ENCODE data around the gene SEC24B.
A peak's percentile ranks its signal among the peaks of the same experiment; 100 is the strongest.
"Not testable (repeated sequence)": the region's sequence is repeated elsewhere in the genome, so short reads cannot be mapped to it uniquely, and the experiment has no call there.

SEC24B gene

DNA sequence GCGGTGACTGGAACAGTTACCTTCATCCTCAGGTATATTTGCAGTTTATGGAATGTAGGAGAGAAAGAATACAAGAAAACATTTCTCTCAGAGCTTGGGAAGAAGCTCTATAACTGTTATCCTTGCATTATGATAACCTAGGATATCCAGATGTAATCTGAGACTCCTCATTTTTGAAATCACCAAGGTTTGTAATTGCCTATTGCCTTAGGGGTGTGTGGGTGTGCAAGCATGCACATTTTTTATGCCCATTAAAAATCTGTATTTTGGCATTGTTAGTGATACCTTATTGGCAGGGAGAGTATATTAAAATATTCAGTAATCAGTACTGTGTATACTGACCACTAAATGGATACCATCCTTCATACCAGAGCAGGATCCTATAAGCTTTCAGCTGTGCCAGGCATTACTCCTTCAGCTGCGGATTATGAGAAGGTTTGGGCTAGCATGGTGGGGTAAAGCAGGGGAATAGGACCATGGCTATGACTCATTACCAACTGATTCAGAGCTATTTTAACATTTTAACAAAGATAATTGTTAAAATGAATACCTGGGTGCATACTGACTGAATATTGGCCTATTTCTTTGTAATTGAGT, 8.3 kb downstream of the SEC24B start:
- CTCF ChIA-PET, result interaction anchor here (1.1 kb wide), 1 partner anchor 216 kb away, joined by 3 read pairs; no protein-coding TSS in a partner anchor
- H3K27ac Mint-ChIP-seq, result no peak overlapping the region

DNA sequence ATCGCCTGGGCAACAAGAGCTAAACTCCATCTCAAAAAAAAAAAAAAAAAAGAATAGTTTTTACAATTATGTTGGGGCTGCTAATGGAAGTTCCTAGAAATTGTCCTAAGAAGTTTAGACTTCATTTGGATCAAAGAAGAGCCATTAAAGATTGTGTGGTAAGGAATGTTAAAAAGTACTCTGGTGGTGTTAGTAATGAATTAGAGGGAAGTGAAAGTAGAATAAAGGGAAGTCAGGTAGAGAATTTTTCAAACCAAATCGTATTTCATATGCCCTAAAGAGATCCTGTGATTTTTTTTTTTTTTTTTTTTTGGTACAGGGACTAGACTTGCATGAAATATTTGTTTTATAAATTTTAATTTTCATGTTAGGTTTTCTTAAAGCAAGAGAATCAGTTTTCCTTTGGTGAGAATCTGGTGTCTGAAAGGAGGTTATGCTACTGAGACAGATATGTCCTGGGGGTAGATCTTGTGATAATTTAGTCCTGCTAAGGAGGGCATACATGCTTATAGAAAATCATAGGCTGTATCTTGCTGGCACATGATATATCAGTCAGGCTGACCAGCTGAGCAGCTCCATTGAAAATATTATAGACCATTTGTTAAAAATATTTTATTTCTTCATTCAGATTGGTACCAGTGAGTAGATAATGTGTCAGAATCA, 10.7 kb downstream of the SEC24B start:
- no peak overlapping the region for H3K27ac Mint-ChIP-seq
- no peak for DNase-seq
- H3K9me3 Mint-ChIP-seq, result no peaks in the 10 kb centered on the region
- no peak overlapping the region for H3K4me3 Mint-ChIP-seq
- H3K4me1 Mint-ChIP-seq, result peaks cover 35% of the 10 kb centered on the region
- no peaks in the 10 kb centered on the region for H3K27me3 Mint-ChIP-seq
- peaks cover 22% of the 10 kb centered on the region for H3K36me3 Mint-ChIP-seq
- CTCF ChIA-PET, result interaction anchor here (0.6 to 1.1 kb wide), 2 partner anchors 10 to 12 kb away, joined by 3 to 4 read pairs; no protein-coding TSS in a partner anchor

More for the DNA sequence above, 8.3 kb downstream of the SEC24B start:
- DNase-seq, result no peak
- Mint-ChIP-seq H3K27me3 (no peaks in the 10 kb centered on the region), H3K9me3 (no peaks in the 10 kb centered on the region), H3K4me3 (no peak overlapping the region), H3K36me3 (peaks cover 18% of the 10 kb centered on the region), H3K4me1 (peaks cover 43% of the 10 kb centered on the region)

DNA sequence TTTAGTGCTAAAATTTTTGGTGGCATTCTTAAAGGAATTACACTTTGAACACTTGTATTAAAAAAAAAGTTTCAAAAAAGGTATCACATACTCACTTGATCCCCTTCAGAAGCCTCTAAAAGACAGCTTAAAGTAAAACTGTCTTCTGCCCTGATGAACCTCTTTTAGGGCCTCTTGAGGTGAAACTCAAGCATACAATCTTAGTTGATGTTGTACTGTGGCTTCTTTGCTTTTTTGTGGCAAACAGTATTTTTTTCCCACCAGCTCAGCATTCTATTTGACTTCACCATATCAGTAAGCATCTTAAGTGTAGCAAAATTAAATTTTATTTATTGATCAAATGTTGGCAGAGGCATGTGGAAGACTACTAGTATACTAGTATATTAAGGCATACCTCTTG, 13.7 kb downstream of the SEC24B start:
- H3K27me3 Mint-ChIP-seq, result no peaks in the 10 kb centered on the region
- H3K4me1 Mint-ChIP-seq, result peaks cover 29% of the 10 kb centered on the region
- CTCF ChIA-PET, result interaction anchor here (1.3 kb wide), 1 partner anchor 14 kb away, joined by 3 read pairs; the partner anchor contains the start of gene SEC24B
- no peak overlapping the region for H3K4me3 Mint-ChIP-seq
- H3K36me3 Mint-ChIP-seq, result peaks cover 41% of the 10 kb centered on the region
- no peak for DNase-seq
- no peak overlapping the region for H3K27ac Mint-ChIP-seq
- no peaks in the 10 kb centered on the region for H3K9me3 Mint-ChIP-seq

DNA sequence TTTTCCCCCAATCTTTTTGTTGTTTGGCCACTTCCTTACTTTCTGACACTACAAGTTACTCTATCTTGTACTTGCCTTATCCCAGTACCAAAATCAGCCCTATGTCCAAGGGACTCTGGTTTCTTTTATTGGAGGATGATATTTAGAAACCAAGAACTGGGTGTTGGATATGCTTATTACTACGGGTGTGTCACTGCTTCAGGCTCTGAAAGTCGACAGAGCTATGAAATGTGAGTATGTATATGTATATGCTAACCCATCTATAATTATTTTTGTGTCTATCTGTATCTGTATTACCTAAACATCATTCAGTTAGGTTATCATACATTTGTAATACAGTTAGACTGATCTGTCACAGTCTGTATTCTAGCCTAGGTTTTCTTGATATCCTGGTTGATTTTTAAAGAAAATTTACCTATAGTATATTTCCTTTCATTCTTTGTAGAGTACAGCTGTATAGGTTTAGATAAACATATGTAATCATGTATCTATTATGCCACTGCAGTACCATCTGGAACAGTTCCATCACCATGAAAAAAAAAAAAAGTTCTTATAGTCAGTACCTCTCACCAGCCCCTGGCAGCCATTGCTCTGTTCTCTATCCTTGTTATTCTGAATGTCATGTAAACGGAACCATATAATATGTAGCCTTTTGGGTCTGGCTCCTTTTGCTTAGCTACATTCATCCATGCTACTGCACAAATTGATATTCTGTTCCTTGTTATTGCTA, 18.1 kb downstream of the SEC24B start:
- no peaks in the 10 kb centered on the region for H3K9me3 Mint-ChIP-seq
- CTCF ChIA-PET, result interaction anchor here (0.8 kb wide), 1 partner anchor 13 kb away, joined by 3 read pairs; no protein-coding TSS in a partner anchor
- H3K27ac Mint-ChIP-seq, result no peak overlapping the region
- DNase-seq, result no peak
- H3K27me3 Mint-ChIP-seq, result no peaks in the 10 kb centered on the region
- peaks cover 14% of the 10 kb centered on the region for H3K4me1 Mint-ChIP-seq
- no peak overlapping the region for H3K4me3 Mint-ChIP-seq
- peaks cover 47% of the 10 kb centered on the region for H3K36me3 Mint-ChIP-seq

DNA sequence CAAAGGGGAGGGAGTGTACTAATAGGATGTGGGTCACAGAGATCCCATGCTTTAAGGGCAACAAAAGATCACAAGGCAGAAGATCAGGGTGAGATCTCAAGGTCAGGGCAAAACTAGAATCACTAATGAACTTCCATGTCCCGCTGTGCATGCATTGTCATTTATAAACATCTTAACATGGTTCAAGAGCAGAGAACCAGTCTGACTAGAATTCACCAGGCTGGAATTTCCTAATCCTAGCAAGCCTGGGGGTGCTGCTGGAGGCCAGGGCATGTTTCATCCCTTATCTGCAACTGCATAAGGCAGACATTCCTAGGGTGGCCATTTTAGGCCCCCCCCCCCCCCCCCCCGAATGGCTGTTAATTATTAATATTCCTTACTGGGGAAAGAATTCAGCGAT, 19.5 kb downstream of the SEC24B start:
- H3K4me1 Mint-ChIP-seq, H3K27me3 Mint-ChIP-seq, H3K27ac Mint-ChIP-seq, DNase-seq, H3K4me3 Mint-ChIP-seq, CTCF ChIA-PET, H3K9me3 Mint-ChIP-seq: not testable (repeated sequence)
- H3K36me3 Mint-ChIP-seq, result peaks cover 50% of the 10 kb centered on the region

DNA sequence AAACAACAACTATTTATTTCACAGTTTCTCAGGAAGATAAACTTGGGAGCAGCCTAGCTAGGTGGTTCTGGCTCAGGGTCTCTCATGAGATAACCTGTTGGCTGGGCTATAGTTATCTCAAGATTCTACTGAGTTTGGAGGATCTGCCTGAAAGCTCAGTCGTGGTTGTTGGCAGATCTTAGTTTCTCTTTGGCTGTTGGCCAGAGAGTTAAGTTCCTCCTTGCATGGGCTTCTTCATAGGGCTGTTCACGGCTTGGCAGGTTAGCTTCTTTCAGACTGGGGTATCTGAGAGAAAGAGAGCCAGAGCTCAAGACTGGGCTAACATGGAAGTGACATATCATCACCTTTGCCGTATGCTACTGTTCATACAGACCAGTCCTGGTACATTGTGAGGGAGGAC, 28.7 kb downstream of the SEC24B start:
- Mint-ChIP-seq H3K4me3 (no peak overlapping the region), H3K4me1 (peaks cover 3% of the 10 kb centered on the region), H3K36me3 (peaks cover 37% of the 10 kb centered on the region), H3K27me3 (no peaks in the 10 kb centered on the region), H3K27ac (no peak overlapping the region), H3K9me3 (no peaks in the 10 kb centered on the region)
- DNase-seq, result no peak
- CTCF ChIA-PET, result no interaction called here

DNA sequence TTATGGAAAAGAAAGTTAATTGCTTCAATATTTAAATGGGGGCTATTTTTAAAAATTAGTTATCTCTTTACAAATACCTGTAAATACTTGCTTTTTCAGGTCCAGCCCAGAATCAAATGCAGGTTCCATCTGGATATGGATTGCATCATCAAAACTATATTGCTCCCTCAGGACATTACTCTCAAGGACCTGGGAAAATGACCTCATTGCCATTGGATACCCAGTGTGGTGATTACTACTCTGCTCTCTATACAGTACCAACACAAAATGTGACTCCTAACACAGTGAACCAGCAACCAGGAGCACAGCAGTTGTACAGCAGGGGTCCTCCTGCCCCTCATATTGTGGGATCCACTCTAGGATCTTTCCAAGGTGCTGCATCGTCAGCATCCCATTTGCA, 29.2 kb downstream of the SEC24B start:
- no peaks in the 10 kb centered on the region for H3K9me3 Mint-ChIP-seq
- DNase-seq, result no peak
- no peak overlapping the region for H3K27ac Mint-ChIP-seq
- H3K4me1 Mint-ChIP-seq, result peaks cover 3% of the 10 kb centered on the region
- no peaks in the 10 kb centered on the region for H3K27me3 Mint-ChIP-seq
- H3K4me3 Mint-ChIP-seq, result no peak overlapping the region
- CTCF ChIA-PET, result no interaction called here
- H3K36me3 Mint-ChIP-seq, result peaks cover 35% of the 10 kb centered on the region

DNA sequence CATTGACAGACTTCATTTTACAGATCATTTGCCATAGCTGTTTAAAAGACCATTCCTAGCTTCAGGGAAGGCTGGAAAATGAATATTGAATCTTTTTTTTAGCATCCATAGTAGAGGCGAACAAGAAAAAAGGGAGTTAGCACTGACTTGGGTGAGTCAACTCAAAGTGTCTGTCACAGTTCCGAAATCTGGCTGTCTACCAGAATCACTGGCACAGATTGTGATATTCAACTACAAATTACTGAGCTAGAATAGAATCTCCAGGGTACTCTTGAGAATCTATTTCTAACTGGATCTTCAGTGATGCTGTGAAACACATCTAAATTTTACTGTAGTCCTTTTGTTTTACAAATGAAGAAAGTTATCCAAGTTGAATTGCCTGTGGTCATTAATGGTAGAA, 31.5 kb downstream of the SEC24B start:
- Mint-ChIP-seq H3K27me3 (no peaks in the 10 kb centered on the region), H3K4me3 (no peak overlapping the region), H3K36me3 (peaks cover 37% of the 10 kb centered on the region), H3K27ac (no peak overlapping the region), H3K9me3 (no peaks in the 10 kb centered on the region), H3K4me1 (peaks cover 3% of the 10 kb centered on the region)
- CTCF ChIA-PET, result interaction anchor here (0.8 kb wide), 1 partner anchor 14 kb away, joined by 3 read pairs; no protein-coding TSS in a partner anchor
- DNase-seq, result no peak

DNA sequence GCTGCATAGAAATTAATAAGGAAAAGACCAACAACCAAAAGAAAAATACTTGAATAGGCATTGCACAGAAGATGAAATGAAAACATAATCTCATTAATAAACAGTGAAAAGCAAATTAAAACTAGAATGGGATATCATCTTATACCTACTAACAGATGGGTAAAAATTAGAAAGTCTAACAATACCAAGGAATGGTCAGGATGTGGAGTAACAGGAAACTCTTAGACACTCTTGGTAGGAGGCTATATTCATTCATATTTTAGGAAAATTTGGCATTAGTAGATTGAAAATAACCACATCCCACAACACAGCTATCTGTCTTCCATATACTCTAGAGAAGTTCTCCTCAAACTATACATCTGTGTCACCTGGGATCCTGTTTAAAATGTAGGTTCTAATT, 36.3 kb downstream of the SEC24B start:
- H3K4me3 Mint-ChIP-seq, result no peak overlapping the region
- no peaks in the 10 kb centered on the region for H3K27me3 Mint-ChIP-seq
- H3K4me1 Mint-ChIP-seq, result peaks cover 8% of the 10 kb centered on the region
- CTCF ChIA-PET, result no interaction called here
- H3K36me3 Mint-ChIP-seq, result peaks cover 36% of the 10 kb centered on the region
- H3K27ac Mint-ChIP-seq, result no peak overlapping the region
- DNase-seq, result no peak
- H3K9me3 Mint-ChIP-seq, result no peaks in the 10 kb centered on the region

DNA sequence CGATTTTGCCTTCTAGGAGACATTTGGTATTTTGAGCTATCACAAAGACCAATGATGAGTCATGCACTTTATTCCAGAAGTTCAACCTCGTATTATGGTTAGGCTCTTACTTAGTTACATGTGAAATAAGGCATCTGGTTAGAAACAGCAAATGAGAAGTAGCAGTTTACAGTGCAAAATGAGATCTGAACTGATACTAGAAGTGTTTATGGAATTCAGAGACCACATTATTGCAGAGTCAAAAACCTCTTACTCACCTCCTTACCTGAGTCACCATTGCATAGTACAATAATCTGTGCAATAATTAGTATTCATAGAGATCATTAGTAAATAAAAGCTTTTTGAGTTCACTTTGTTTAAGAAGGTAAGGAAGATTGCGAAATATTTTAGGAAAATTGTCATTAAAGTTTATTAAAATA, 38.7 kb downstream of the SEC24B start:
- no peak overlapping the region for H3K4me3 Mint-ChIP-seq
- H3K9me3 Mint-ChIP-seq, result no peaks in the 10 kb centered on the region
- H3K27ac Mint-ChIP-seq, result peak overlapping the region; percentile 10
- no peak for DNase-seq
- no peaks in the 10 kb centered on the region for H3K27me3 Mint-ChIP-seq
- CTCF ChIA-PET, result no interaction called here
- peaks cover 36% of the 10 kb centered on the region for H3K36me3 Mint-ChIP-seq
- peaks cover 7% of the 10 kb centered on the region for H3K4me1 Mint-ChIP-seq

DNA sequence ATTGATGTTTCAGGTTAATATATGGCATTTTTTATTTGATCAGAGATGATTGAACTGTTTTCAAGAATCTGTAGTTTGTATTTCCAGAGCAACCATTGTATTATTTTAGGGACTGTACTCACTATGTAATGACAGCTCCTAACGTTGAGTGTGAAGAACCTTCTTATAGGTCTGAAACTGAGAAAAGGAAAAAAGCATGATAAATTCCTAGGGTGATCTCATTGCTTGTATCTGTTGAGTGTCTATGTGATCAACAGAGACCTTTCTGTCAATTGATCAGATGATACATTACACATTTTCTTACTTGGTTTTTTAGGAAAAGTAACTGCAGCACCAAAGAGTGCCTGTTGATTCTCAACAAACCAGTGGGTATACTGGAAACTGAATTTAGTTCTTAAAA, 40.2 kb downstream of the SEC24B start:
- Mint-ChIP-seq H3K27me3 (no peaks in the 10 kb centered on the region), H3K9me3 (no peaks in the 10 kb centered on the region), H3K27ac (no peak overlapping the region), H3K4me1 (peaks cover 7% of the 10 kb centered on the region), H3K4me3 (no peak overlapping the region), H3K36me3 (peaks cover 32% of the 10 kb centered on the region)
- CTCF ChIA-PET, result no interaction called here
- no peak for DNase-seq

DNA sequence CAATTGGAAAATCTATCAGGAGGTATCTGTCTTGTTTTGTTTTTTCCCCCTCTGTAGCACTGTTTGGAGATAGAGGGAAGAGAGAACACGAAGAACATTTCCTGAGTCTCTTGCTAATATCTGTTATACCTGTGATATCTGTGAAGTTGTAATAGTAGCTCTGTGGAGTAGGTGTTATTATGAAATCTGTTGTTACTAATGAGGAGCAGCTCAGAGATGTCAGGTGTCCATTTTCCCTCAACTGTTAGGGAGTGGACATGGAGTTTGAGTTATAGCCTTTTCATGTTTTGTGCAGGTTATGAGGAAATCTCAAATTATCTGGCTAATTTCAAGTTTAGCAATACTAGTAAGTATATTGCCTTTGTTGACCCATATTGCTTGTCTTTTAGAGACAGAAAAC, 52.4 kb downstream of the SEC24B start:
- CTCF ChIA-PET, result no interaction called here
- no peak for DNase-seq
- H3K27ac Mint-ChIP-seq, result no peak overlapping the region
- no peaks in the 10 kb centered on the region for H3K4me1 Mint-ChIP-seq
- H3K36me3 Mint-ChIP-seq, result peaks cover 30% of the 10 kb centered on the region
- no peaks in the 10 kb centered on the region for H3K27me3 Mint-ChIP-seq
- H3K9me3 Mint-ChIP-seq, result no peaks in the 10 kb centered on the region
- no peak overlapping the region for H3K4me3 Mint-ChIP-seq

DNA sequence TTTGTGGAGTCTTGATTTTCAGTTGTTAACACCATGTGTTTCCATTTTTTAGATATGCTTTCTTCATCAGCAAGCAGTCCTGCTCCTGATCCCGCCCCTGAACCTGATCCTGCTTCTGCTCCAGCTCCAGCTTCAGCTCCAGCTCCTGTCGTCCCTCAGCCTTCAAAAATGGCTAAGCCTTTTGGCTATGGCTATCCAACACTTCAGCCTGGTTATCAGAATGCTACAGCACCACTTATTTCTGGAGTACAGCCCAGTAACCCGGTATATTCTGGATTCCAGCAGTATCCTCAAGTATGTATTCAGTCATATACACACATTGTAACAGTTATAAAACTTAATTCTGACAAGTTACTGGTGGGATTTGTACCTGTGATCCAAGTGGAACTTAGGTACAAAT, 60.9 kb downstream of the SEC24B start:
- Mint-ChIP-seq H3K4me1 (no peaks in the 10 kb centered on the region), H3K27me3 (no peaks in the 10 kb centered on the region), H3K36me3 (peaks cover 42% of the 10 kb centered on the region), H3K4me3 (no peak overlapping the region), H3K9me3 (no peaks in the 10 kb centered on the region), H3K27ac (no peak overlapping the region)
- DNase-seq, result no peak
- CTCF ChIA-PET, result no interaction called here

DNA sequence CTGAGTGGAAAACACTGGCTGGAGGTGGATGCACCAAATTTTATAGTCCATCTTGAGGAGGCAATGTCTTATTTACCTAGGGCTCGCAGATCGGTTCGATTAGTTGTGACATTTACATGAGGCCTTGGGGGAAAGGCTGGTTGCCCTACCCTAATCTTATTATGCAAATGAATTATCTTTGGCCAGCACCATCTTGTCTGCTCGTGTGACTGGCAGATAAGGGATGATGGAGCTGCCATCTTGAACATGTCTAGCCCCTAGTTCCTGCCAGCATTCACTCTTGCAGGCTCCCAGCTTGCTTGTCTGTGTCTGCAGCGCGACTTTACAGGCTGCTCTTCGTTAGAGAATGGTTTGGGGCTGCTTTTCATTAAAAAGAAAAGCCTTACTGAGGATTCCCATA, 61.9 kb downstream of the SEC24B start:
- no peaks in the 10 kb centered on the region for H3K9me3 Mint-ChIP-seq
- H3K27ac Mint-ChIP-seq, result no peak overlapping the region
- H3K4me3 Mint-ChIP-seq, result no peak overlapping the region
- no peak for DNase-seq
- CTCF ChIA-PET, result interaction anchor here (0.6 kb wide), 1 partner anchor 24 kb away, joined by 3 read pairs; no protein-coding TSS in a partner anchor
- peaks cover 45% of the 10 kb centered on the region for H3K36me3 Mint-ChIP-seq
- H3K4me1 Mint-ChIP-seq, result no peaks in the 10 kb centered on the region
- no peaks in the 10 kb centered on the region for H3K27me3 Mint-ChIP-seq

DNA sequence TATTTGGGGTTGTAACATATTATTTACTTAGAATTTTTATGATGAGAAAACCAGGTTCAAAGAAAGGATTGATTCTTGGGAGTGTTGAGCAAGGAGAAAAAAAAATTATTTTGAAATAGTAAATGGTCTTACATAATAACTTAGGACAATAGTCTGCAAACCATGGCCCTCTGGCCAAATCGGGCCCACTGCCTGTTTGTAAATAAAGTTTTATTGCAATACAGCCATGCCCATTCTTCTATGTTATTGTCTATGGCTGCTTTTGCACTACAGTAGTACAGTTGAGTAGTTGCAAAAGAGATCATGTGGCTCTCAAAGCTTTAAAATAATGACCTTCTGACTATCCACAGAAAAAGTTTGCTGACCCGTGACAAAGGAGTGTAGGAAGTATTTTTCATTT, 63.3 kb downstream of the SEC24B start:
- Mint-ChIP-seq H3K36me3 (peaks cover 47% of the 10 kb centered on the region), H3K27me3 (no peaks in the 10 kb centered on the region), H3K4me1 (no peaks in the 10 kb centered on the region), H3K27ac (no peak overlapping the region), H3K9me3 (no peaks in the 10 kb centered on the region), H3K4me3 (no peak overlapping the region)
- no peak for DNase-seq
- CTCF ChIA-PET, result no interaction called here

Measured in activated naive CD4-positive, alpha-beta T cell treated with anti-CD3 and anti-CD28 coated beads, Interleukin-2, amount 10 ng/mL, durations not matched to agents 7 days and 5 days (primary cell).